HG03060 (cell line): Measurements from ENCODE around the gene CD109.
"Not testable (repeated sequence)": the region's sequence is repeated elsewhere in the genome, so short reads cannot be mapped to it uniquely, and the experiment has no call there.

Experiments used
- ATAC-seq: cut with Tn5 transposase; IDR thresholded peaks from one replicate; pipeline ENCODE4 v1.9.1; 2021; ENCODE audit warnings: low read depth, moderate number of reproducible peaks; ENCODE audit not compliant: unreplicated experiment

Gene CD109

GRCh38 chr6:73683574-73683973 is 12.4 kb upstream of the CD109 start:
- not testable (repeated sequence) for ATAC-seq

DNA sequence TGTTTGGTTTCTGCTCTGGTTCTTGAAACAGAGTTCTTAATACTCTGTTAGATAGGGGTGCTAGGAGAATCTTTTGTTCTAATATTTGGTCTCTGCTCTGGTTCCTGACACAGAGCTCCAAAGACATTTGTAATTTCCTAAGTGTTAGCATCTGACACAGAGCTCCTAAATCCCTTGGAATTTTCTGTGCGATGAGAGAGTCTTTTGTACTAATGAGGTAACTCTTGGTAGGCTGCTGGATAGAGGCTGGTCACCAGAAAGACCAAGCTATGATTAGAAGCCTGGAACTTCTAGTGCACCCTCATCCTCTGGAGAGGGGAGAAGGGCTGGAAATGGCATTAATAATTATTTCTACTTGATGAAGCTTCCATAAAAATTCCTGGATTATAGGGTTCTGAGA is 7.7 kb upstream of the CD109 start:
- no peak for ATAC-seq

- no peak for ATAC-seq
Measured at GRCh38 chr6:73690056-73690455, 5.9 kb upstream of the CD109 start.

GRCh38 chr6:73691512-73691911 is 4.5 kb upstream of the CD109 start:
- ATAC-seq: no peak

GRCh38 chr6:73694711-73695411 is 1.1 kb upstream of the CD109 start:
- ATAC-seq: no peak

- no peak for ATAC-seq
Measured at GRCh38 chr6:73696966-73697655, 1.1 kb downstream of the CD109 start.

GRCh38 chr6:73699676-73700459 is 3.9 kb downstream of the CD109 start:
- no peak for ATAC-seq

- no peak for ATAC-seq
Measured at GRCh38 chr6:73702444-73702843, 6.4 kb downstream of the CD109 start.

- ATAC-seq: no peak
Measured at GRCh38 chr6:73703466-73703865, 7.5 kb downstream of the CD109 start.

DNA sequence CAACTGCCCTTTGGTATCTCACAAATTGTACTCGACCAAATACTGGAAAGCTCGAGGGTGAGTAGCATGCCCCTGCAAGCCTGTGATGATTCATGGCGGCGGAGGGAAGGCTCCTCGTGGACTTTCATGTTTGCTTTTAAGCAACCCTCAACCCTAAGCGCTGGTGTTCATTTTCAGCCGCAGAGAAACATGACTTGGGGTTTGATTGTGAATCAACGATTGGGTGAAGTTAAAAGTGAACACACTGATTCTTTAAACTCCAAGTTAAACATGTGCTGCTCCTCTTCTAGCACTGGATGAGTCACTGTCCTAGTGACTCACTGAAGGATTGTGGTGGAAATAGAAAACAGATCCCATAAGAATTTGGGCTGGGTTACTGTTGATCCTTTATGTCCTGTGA is 8.3 kb downstream of the CD109 start:
- no peak for ATAC-seq

- ATAC-seq: no peak
Measured at GRCh38 chr6:73704798-73705197, 8.8 kb downstream of the CD109 start.

DNA sequence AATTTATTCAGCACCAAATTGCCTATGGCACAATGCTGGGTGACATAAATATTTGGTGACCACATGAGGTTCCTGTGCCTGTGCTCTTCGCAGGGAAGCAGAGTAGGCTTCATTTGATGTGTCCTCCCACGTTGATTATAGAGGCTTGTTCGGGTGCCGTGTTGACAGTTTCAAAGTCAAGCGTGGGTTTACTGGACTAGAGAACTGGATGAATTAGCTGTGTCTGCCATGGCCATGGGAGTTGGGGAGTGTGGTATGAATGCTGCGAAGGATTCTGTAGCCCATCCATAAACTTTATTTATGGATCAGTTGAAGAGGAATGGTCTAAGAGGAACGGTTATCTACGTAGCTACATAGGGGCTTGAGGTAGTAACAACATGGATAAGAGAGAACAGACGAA is 11.0 kb downstream of the CD109 start:
- ATAC-seq: no peak

DNA sequence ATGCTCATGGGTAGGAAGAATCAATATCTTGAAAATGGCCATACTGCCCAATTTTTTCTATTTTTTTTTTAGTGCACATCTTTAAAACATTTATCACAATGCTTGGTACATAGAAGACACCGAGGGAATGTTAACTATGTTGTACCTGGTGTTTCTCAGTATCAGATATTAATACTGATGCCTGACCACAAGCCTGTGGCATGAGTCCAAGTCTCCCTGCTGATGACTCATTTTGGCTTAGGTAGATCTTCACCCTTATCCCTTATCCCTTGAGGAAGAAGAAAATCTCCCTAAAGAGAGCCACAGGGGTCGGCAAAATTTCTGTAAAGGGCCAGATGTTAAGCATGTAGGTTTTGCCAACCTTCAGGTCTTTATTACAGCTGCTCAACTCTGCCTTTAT is 14.5 kb downstream of the CD109 start:
- ATAC-seq: peak; percentile 62

GRCh38 chr6:73710948-73711347 is 14.9 kb downstream of the CD109 start:
- ATAC-seq: no peak

DNA sequence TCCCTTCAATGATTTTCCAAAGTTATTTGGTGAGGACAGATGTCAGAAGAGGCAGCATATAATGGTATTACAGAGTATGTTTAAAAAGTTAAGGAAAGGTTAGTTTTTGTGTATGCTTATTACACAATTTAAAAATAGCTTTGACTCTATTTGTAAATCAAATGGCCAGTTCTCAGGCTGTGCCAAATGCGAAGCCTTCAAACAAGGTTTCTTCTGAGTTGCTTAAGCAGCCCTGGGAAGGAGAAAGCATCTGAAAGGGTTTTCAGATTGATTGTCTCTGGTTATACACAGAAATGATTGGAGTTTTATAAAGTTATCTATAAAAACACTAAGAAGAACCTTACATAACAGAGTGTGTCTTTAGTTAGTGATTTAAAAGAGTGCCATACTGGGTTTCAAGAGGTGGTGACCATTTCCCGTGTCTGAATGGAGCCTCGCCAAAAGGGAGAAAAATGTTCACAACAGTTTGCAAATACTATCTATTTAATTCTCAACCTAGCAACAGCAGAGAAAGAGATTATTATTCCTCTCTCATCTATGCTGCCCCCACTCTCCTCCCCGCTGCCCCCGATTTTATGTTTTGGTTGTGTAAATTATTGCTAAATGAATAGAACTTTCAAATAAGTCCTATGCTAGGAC is 16.7 kb downstream of the CD109 start:
- ATAC-seq: no peak

DNA sequence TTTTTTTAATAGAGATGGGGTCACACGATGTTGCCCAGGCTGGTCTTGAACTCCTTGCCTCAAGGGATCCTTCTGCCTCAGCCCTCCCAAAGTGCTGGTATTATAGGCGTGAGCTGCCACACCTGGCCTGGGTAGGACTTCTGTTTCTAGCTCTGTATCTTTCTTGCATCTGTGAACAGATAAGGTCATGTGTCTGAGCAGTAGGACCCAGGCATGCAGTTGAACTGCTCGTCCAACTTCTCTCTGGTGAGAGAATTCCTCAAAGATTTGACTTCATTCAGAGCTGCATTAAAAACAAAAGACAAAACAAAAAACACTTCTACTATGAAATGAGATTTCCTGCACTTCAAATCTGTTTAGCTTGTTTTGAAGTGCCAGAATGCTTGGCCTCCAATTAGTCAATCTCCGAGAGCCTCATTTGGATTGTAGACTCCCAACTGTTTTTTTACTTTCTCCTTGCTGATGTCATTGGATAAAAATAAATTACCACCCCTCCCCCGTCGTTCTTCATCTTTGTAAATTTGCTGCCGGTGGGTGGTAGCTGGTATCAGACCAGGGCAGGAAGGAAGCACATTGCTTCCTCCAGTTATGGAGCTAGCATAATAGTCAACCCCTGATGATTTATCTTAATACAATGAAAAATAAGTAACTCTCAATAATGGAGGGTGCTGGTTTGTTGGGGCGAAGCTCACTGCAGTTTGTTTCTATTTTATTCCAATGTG is 17.6 kb downstream of the CD109 start:
- ATAC-seq: no peak

DNA sequence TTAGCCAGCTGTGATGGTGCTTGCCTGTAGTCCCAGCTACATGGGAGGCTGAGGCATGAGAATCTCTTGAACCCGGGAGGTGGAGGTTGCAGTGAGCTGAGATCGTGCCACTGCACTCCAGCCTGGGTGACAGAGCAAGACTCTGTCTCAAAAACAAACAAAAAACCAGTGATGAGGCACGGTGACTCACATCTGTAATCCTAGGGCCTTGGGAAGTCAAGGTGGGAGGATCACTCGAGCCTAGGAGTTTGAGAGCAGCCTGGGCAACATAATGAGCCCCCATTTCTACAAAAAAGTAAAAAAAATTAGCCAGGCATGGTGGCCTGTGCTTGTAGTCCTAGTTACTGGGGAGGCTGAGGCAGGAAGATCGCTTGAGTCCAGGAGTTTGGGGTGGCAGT is 19.1 kb downstream of the CD109 start:
- ATAC-seq: not testable (repeated sequence)

DNA sequence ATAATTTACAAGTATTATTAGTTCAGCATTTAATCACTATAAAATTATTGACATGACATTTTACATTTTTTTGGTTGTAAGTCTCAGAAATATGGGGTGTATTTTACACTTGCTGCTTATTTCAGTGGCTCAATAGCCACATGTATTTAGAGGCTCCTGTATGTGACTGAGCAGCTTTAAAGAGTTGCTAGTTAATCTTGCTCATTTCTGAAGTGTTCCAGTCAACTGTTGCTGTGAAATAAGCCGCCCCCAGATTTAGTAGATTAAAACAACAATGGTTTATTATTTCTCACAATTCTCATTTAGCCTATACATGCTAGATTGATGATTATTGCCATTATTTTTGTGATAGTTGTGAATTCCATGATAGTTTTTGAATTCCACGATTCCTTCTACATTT is 23.0 kb downstream of the CD109 start:
- ATAC-seq: no peak

GRCh38 chr6:73722318-73723060 is 26.5 kb downstream of the CD109 start:
- peak; percentile 87 for ATAC-seq

DNA sequence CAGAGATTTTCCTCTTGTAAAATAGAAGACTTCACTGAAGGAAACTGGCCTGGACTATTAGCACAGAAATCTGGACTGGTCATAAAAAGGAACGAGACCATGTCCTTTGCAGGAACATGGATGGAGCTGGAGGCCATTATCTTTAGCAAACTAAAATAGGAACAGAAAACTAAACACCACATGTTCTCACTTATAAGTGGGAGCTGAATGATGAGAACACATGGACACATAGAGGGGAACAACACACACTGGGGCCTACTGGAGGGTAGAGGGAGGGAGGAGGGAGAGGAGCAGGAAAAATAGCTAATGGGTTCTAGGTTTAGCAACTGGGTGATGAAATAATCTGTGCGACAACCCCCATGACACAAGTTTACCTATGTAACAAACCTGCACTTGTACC is 27.5 kb downstream of the CD109 start:
- ATAC-seq: not testable (repeated sequence)
